ENCODE data around the gene GALNT17. TPM values are rescaled to one million over a fixed set of nuclear protein-coding genes. Genes with fewer than 3 reads are reported as not detected.
"Not testable (repeated sequence)": the region's sequence is repeated elsewhere in the genome, so short reads cannot be mapped to it uniquely, and the experiment has no call there.

GALNT17 gene
- total RNA-seq, 1 donor from 2014 or later, result not detected

DNA sequence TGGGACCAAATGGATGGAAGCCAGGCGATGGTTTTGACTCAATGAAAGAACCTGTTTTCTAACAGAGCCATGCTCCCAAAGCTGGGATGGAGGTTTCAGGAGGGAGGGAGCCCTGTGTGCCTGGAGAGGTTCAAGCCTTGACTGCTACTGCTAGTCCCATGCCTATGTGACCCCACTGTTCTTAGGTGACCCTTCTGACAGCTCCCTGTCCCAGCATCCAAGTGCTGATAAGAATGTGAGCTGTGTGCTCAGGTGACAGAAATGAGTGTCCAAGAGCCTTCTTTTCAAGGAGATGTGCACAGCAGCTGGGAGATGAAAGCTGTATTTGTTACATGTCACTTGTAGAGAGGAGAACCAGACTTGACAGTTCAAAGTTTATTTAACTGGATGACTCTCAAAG is 595.4 kb downstream of the GALNT17 start:
- intact Hi-C loops (cut with micrococcal nuclease), result no loop called here

DNA sequence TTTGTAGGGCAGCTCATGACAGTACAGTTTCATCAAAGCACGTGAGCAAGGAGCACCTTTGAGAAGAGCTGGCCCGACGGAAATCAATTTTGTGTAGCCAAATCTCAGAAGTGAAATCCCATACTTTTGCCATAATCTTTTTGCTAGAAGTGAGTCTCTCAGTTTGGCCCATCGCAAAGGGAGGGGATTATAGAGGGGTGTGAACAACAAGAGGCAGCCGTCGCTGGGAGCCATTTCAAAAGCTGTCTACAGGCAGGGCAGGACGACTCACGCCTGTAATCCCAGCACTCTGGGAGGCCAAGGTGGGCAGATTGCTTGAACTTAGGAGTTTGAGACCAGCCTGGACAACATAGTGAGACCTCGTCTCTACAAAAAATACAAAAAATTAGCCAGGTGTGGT is 599.8 kb downstream of the GALNT17 start:
- intact Hi-C loops (cut with micrococcal nuclease), result loop anchor here (2.0 kb wide), 2 partner anchors 875 to 903 kb away; no protein-coding TSS in a partner anchor

DNA sequence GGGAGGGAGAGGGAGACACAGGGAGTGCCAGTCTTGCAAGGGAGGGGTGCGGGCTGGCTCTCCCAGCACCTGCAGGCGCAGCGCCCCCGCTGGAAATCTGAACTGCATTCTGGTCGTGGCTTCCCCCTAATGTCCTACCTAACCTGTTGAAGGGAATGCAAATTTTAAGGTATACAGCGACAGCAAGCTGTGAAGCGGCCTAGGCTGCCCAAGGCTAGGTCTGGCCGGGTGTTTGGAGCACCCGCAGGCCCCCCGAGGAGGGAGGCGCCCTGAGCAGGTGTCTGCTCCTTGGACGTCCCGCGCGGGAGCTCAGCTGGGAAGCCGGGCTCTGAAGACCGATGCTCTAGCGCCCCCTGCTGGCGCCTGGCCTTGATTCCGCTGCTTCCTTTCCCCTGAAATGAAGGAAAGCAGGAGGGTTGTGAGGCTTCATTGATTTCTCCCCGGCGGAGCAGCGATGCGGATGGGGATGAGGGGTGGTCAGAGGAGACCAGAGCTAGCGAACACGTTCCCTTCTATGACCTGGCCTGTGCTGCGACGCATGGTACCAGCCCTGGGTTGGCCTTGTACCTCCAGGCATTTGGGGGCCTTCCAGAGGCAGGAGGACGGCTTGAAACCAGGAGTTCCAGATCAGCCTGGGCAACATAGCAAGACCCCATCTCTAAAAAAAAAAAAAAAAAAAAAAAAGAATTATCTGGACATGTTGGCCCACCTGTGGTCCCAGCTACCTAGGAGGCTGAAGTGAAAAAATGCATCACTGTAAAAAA is 601.3 kb downstream of the GALNT17 start:
- intact Hi-C loops (cut with micrococcal nuclease), result loop anchor here (2.0 kb wide), 2 partner anchors 876 to 904 kb away; no protein-coding TSS in a partner anchor

GRCh38 chr7:71735961-71736556 is 604.1 kb downstream of the GALNT17 start:
- intact Hi-C loops (cut with micrococcal nuclease), result loop anchor here (1.0 kb wide), 2 partner anchors 879 to 907 kb away; no protein-coding TSS in a partner anchor

DNA sequence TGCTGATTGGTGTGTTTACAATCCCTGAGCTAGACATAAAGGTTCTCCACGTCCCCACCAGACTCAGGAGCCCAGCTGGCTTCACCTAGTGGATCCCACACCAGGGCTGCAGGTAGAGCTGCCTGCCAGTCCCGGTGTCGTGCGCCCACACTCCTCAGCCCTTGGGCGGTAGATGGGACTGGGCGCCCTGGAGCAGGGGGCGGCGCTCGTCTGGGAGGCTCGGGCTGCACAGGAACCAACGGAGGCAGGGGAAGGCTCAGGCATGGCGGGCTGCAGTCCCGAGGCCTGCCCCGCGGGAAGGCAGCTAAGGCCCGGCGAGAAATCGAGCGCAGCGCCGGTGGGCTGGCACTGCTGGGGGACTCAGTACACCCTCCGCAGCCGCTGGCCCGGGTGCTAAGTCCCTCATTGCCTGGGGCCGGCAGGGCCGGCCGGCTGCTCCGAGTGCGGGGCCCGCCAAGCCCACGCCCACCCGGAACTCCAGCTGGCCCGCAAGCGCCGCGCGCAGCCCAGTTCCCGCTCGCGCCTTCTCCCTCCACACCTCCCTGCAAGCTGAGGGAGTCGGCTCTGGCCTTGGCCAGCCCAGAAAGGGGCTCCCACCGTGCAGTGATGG is 606.1 kb downstream of the GALNT17 start:
- intact Hi-C loops (cut with micrococcal nuclease), result not testable (repeated sequence)

GRCh38 chr7:71739520-71740173 is 607.7 kb downstream of the GALNT17 start:
- intact Hi-C loops (cut with micrococcal nuclease), result no loop called here

GRCh38 chr7:71740174-71740560 is 608.2 kb downstream of the GALNT17 start:
- intact Hi-C loops (cut with micrococcal nuclease), result no loop called here

DNA sequence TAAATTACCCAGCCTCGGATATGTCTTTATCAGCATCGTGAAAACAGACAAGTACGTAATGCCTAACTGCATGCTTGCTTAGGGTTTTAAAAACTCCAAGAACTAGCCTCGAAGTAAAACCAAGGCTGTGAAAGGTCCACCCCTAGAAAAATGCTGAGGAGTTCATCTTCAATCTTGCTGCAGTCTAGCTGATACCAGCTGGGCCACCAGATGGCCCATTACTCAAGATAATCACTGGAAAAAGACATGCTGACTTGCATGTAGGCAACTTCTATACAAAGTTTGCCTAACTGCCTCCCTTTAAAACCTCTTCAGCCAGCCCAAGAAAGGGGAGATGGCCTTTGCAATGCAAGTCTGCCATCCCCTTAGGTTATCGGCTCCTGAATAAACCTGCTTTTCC is 614.1 kb downstream of the GALNT17 start:
- intact Hi-C loops (cut with micrococcal nuclease), result no loop called here

DNA sequence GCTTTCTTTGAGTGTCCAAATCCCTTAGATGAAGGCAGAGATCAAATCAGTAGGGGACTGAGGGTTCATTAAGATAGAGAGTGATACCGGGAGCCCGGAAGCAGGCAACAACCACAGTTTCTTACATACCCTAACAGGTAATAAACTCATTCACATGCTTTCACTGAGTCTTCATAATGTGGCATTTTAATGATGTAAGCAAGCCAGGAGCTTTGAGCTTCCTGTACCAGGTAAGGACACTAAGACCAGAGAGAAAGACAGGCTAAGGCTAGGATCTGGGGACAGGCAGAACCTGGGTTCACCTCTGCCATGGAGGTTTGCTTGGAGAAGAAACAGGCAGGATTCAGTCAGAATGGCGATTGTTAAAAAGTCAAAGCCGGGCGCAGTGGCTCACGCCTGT is 618.3 kb downstream of the GALNT17 start:
- intact Hi-C loops (cut with micrococcal nuclease), result no loop called here

DNA sequence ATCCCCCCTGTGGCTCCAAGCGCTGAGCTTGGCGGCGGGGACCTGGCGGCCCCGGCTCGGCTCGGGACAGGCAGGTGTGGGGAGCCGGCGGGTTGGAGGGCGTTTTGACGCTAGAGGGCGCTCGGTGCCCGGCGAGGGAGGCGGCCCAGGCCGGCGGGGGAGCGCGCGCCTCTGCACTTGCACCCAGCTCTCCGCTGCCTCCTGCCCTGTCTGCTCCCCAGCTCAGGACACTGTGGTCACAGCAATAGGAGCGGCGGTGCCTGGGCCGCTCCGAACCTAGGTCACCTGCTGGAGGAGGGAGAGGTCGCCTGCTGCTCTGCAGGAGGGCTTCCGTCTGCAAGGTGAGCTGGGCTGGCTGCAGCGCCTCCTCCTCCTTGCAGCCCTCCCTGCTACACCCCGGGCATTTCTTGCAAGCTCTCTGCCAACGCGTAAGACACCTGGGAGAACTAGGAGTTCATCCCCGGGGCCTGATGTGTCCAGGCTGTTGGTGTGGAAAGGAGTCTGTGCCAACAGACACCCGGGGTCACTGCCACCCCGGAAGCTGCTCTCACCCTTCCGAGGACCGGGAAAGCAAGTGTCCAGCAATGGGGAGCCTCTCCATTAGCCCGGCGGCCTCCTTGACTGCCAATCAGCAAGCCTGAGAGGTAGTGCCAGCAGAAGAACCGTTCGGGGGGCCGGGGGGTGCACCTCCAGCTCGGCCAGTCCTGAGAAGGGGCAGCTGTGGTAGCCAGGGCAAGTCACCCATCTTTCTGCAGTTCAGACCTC is 620.4 kb downstream of the GALNT17 start:
- intact Hi-C loops (cut with micrococcal nuclease), result loop anchor here (1.0 kb wide), 1 partner anchor 742 kb away; no protein-coding TSS in a partner anchor

GRCh38 chr7:71753236-71753635 is 621.3 kb downstream of the GALNT17 start:
- intact Hi-C loops (cut with micrococcal nuclease), result no loop called here

GRCh38 chr7:71753956-71754664 is 622.2 kb downstream of the GALNT17 start:
- intact Hi-C loops (cut with micrococcal nuclease), result no loop called here

DNA sequence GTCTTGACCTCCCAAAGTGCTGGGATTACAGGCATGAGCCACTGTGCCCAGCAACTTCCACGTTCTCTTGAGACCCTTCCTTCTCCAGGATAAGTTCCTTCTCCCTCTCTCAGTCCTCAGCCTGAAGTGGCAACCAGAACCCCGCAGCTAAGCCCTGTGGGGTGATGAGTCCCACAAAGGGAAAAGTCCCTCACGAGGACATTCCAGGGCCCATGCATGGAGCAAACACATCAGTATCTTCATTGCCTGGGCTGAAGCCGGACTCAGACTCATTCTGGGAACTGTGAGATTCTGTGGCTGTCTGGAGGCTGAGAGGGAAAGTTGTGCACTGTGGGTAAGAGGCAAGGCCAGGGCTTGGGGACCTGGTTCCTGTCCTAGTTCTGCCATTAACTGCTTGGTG is 622.9 kb downstream of the GALNT17 start:
- intact Hi-C loops (cut with micrococcal nuclease), result no loop called here

DNA sequence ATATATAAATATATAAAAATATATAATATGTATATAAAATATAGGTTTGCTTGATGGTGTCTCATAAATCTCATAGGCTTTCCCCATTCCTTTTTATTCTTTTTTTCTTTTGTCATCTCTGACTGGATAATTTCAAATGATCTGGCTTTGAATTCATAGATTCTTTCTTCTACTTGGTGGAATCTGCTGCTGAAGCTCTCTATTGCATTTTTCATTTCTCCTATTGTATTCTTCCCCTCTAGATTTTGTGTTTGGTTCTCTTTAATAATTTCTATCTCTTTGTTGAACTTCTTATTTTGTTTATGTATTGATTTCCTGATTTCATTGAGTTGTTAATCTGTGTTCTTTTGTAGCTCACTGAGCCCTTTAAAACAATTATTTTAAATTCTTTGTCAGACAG is 629.4 kb downstream of the GALNT17 start:
- intact Hi-C loops (cut with micrococcal nuclease), result no loop called here
